Measurements from ENCODE around the gene HCRTR1.

Gene HCRTR1

GRCh38 chr1:31607360-31607759 is 10.1 kb upstream of the HCRTR1 start:
- no peak for TF ChIP-seq CTCF (IDR thresholded peaks at IDR 0.05; ENCODE audit: low read depth, low read length)
- no peak overlapping the region for H3K4me3 ChIP-seq (replicated peaks in 1 of 2; ENCODE audit: low read depth in 2 of 2, low read length in 2 of 2)

GRCh38 chr1:31609514-31610118 is 7.9 kb upstream of the HCRTR1 start:
- no peak overlapping the region for H3K4me3 ChIP-seq (replicated peaks in 1 of 2; ENCODE audit: low read depth in 2 of 2, low read length in 2 of 2)
- no peak for TF ChIP-seq CTCF (IDR thresholded peaks at IDR 0.05; ENCODE audit: low read depth, low read length)
- no peak for DNase-seq (ENCODE audit: low read depth in 2 of 2)

More at GRCh38 chr1:31607360-31607759, 10.1 kb upstream of the HCRTR1 start:
- no peak for DNase-seq (ENCODE audit: low read depth in 2 of 2)

- no peak for DNase-seq (ENCODE audit: low read depth in 2 of 2)
- no peak overlapping the region for H3K4me3 ChIP-seq (replicated peaks in 1 of 2; ENCODE audit: low read depth in 2 of 2, low read length in 2 of 2)
These were observed 3.0 kb upstream of the HCRTR1 start for GRCh38 chr1:31614414-31615005.

GRCh38 chr1:31615414-31615813 is 2.1 kb upstream of the HCRTR1 start:
- H3K4me3 ChIP-seq (replicated peaks in 1 of 2; ENCODE audit: low read depth in 2 of 2, low read length in 2 of 2): no peak overlapping the region
- no peak for TF ChIP-seq CTCF (IDR thresholded peaks at IDR 0.05; ENCODE audit: low read depth, low read length)
- DNase-seq (ENCODE audit: low read depth in 2 of 2): no peak

More at GRCh38 chr1:31614414-31615005, 3.0 kb upstream of the HCRTR1 start:
- no peak for TF ChIP-seq CTCF (IDR thresholded peaks at IDR 0.05; ENCODE audit: low read depth, low read length)

GRCh38 chr1:31615939-31616338 is 1.6 kb upstream of the HCRTR1 start:
- DNase-seq (ENCODE audit: low read depth in 2 of 2): no peak
- H3K4me3 ChIP-seq (replicated peaks in 1 of 2; ENCODE audit: low read depth in 2 of 2, low read length in 2 of 2): no peak overlapping the region
- no peak for TF ChIP-seq CTCF (IDR thresholded peaks at IDR 0.05; ENCODE audit: low read depth, low read length)

GRCh38 chr1:31617916-31618746 is 642 bp downstream of the HCRTR1 start:
- H3K4me3 ChIP-seq (replicated peaks in 1 of 2; ENCODE audit: low read depth in 2 of 2, low read length in 2 of 2): peak overlapping the region; percentile 40 to 51
- DNase-seq (ENCODE audit: low read depth in 2 of 2): peak; percentile 42 to 48
- TF ChIP-seq CTCF (IDR thresholded peaks at IDR 0.05; ENCODE audit: low read depth, low read length): peak; percentile 81
